HCT116 (cell line): ENCODE measurements around the gene P2RX5. TPM values are rescaled to one million over a fixed set of nuclear protein-coding genes. Genes with fewer than 3 reads are reported as not detected.

Source experiments
- ATAC-seq: fragments of 200-7000 bp; cut with Tn5 transposase; 2 replicates; pipeline ENCODE4 v1.9.1; 2020; ENCODE audit warnings: mild to moderate bottlenecking, moderate library complexity
- BruUV-seq: library from RNA; stranded (reverse); fragments of 400-500 nt; replicated peaks from 2 replicates; lab custom pipeline; 2021; lab: Mats Ljungman, UMichigan
- CTCF ChIA-PET: fragments of 300-600 bp; sonication (Branson Sonifier 250); formaldehyde crosslinking; loops from one replicate; lab custom pipeline; 2021; ENCODE audit warnings: antibody characterized with exemption; lab: Charles Lee
- POLR2A ChIA-PET: fragments of 300-600, 350-600 bp; sonication (Branson Sonifier 250); formaldehyde crosslinking; loops from one replicate; lab custom pipeline; 2021; ENCODE audit warnings: antibody characterized with exemption; lab: Charles Lee
- RAD21 ChIA-PET, 2 experiments: fragments of 300-600 bp; sonication (Branson Sonifier 250); formaldehyde crosslinking; loops; one replicate each; lab custom pipeline; 2023; ENCODE audit warnings: low total read pairs in 2 of 2; ENCODE audit not compliant: uncharacterized antibody in 2 of 2, unreplicated experiment in 2 of 2, low non-redundant PET in 1 of 2; lab: Charles Lee
- DNase-seq: peaks from one replicate; pipeline ENCODE4 v3.0.0-alpha.2; 2010; ENCODE audit warnings: low read depth, low spot score
- H2AFZ ChIP-seq: fragments of 200-600 bp; shearing (Covaris generic), sonication (generic); 2 replicates; pipeline ENCODE4 v1.6.1; 2017; ENCODE audit warnings: low read depth, mixed run types, mixed read lengths, antibody characterized with exemption, low read length; ENCODE audit not compliant: poor library complexity, severe bottlenecking
- H3K27ac ChIP-seq: 2 replicates; pipeline ENCODE4 v1.5.1; 2012; ENCODE audit warnings: low read depth, low read length
- H3K27me3 ChIP-seq: fragments of 200-600 bp; sonication (generic); 2 replicates; pipeline ENCODE4 v1.6.1; 2016; ENCODE audit warnings: mixed run types, low read length, mixed read lengths; ENCODE audit not compliant: insufficient read depth
- H3K36me3 ChIP-seq, 2 experiments: fragments of 200-500 bp in 1 of 2; fragments of 200-600 bp in 1 of 2; sonication (Bioruptor generic) in 1 of 2; sonication (generic) in 1 of 2; 2 replicates each; pipeline versions ENCODE4 v1.5.1 to v1.6.1; 2014 to 2016; ENCODE audit warnings: low read length in 2 of 2, inconsistent platforms in 1 of 2, mixed read lengths in 1 of 2, mixed run types in 1 of 2; ENCODE audit not compliant: insufficient read depth in 2 of 2, control insufficient read depth in 1 of 2
- H3K4me1 ChIP-seq, 2 experiments: fragments of 200-600 bp in 1 of 2; sonication (generic) in 1 of 2; 2 replicates each; pipeline versions ENCODE4 v1.5.1 to v1.6.1; 2012 to 2017; ENCODE audit warnings: low read length in 2 of 2, inconsistent platforms in 1 of 2, mild to moderate bottlenecking in 1 of 2, mixed read lengths in 1 of 2, mixed run types in 1 of 2, moderate library complexity in 1 of 2; ENCODE audit not compliant: insufficient read depth in 2 of 2, control insufficient read depth in 1 of 2
- H3K4me2 ChIP-seq: fragments of 200-600 bp; sonication (generic); 2 replicates; pipeline ENCODE4 v1.6.1; 2017; ENCODE audit warnings: mixed run types, low read length, mixed read lengths
- H3K4me3 ChIP-seq, 2 experiments: fragments of 200-600 bp in 1 of 2; sonication (generic) in 1 of 2; replicated peaks in 1 of 2; 2 replicates each; pipeline ENCODE4 v1.5.1; 2011 to 2016; ENCODE audit warnings: low read length in 2 of 2, control low read depth in 1 of 2, low read depth in 1 of 2, mild to moderate bottlenecking in 1 of 2, mixed read lengths in 1 of 2, mixed run types in 1 of 2
- H3K79me2 ChIP-seq: fragments of 200-600 bp; sonication (generic); 2 replicates; pipeline ENCODE4 v1.6.1; 2017; ENCODE audit warnings: mild to moderate bottlenecking, mixed run types, low read length, moderate library complexity, mixed read lengths; ENCODE audit not compliant: insufficient read depth
- H3K9ac ChIP-seq: fragments of 200-600 bp; sonication (generic); 2 replicates; pipeline ENCODE4 v1.6.1; 2016; ENCODE audit warnings: low read length, mixed read lengths
- H3K9me2 ChIP-seq: fragments of 200-600 bp; sonication (generic), shearing (Covaris generic); 2 replicates; pipeline ENCODE4 v1.6.1; 2017; ENCODE audit warnings: mixed run types, mild to moderate bottlenecking, moderate library complexity; ENCODE audit not compliant: insufficient read depth
- H3K9me3 ChIP-seq, 2 experiments: fragments of 200-500 bp in 1 of 2; fragments of 200-600 bp in 1 of 2; sonication (Bioruptor generic) in 1 of 2; sonication (generic) in 1 of 2; 2 replicates each; pipeline ENCODE4 v1.6.1; 2014 to 2017; ENCODE audit warnings: low read length in 2 of 2, mixed read lengths in 2 of 2, inconsistent platforms in 1 of 2, low read depth in 1 of 2, mild to moderate bottlenecking in 1 of 2, mixed run types in 1 of 2, moderate library complexity in 1 of 2; ENCODE audit not compliant: control insufficient read depth in 1 of 2, insufficient read depth in 1 of 2
- H4K20me1 ChIP-seq: fragments of 200-600 bp; sonication (generic), shearing (Covaris generic); 2 replicates; pipeline ENCODE4 v1.6.1; 2017; ENCODE audit warnings: mixed run types, mild to moderate bottlenecking, moderate library complexity; ENCODE audit not compliant: insufficient read depth
- CBX3 ChIP-seq: IDR thresholded peaks from 2 replicates; pipeline ENCODE4 v1.6.1; 2012; ENCODE audit warnings: low read depth
- EGR1 ChIP-seq: IDR thresholded peaks from 2 replicates; pipeline ENCODE4 v1.6.1; 2012; ENCODE audit warnings: low read depth
- EZH2 ChIP-seq: fragments of 200-600 bp; sonication (generic); IDR thresholded peaks from 2 replicates; pipeline ENCODE4 v1.6.1; 2017; ENCODE audit warnings: antibody characterized with exemption, mixed run types
- EZH2phosphoT487 ChIP-seq: fragments of 200-600 bp; IDR thresholded peaks from 2 replicates; pipeline ENCODE4 v1.6.1; 2018; ENCODE audit warnings: antibody characterized with exemption, borderline replicate concordance
- JUND ChIP-seq: IDR thresholded peaks from 2 replicates; pipeline ENCODE4 v1.6.1; 2012
- POLR2A ChIP-seq: IDR thresholded peaks from 2 replicates; pipeline ENCODE4 v1.7.0; 2011; ENCODE audit warnings: borderline replicate concordance; ENCODE audit not compliant: insufficient read depth, insufficient read length; ENCODE audit errors: extremely low read depth
- POLR2AphosphoS5 ChIP-seq: IDR thresholded peaks from 2 replicates; pipeline ENCODE4 v1.6.1; 2011; ENCODE audit warnings: mild to moderate bottlenecking, low read depth, low read length, moderate library complexity
- RAD21 ChIP-seq: IDR thresholded peaks from 2 replicates; pipeline ENCODE4 v1.6.1; 2012; ENCODE audit warnings: low read depth, mild to moderate bottlenecking
- SIN3A ChIP-seq: IDR thresholded peaks from 2 replicates; pipeline ENCODE4 v1.6.1; 2012; ENCODE audit warnings: low read depth
- SP1 ChIP-seq: IDR thresholded peaks from 2 replicates; pipeline ENCODE4 v1.6.1; 2012; ENCODE audit warnings: low read depth
- TCF7L2 ChIP-seq: IDR thresholded peaks from 2 replicates; pipeline ENCODE4 v1.7.0; 2011; ENCODE audit warnings: borderline replicate concordance, inconsistent platforms; ENCODE audit not compliant: insufficient read depth, insufficient read length; ENCODE audit errors: extremely low read depth
- YY1 ChIP-seq: IDR thresholded peaks from 2 replicates; pipeline ENCODE4 v1.6.1; 2011; ENCODE audit warnings: low read length, low read depth, moderate library complexity, mild to moderate bottlenecking; ENCODE audit not compliant: insufficient replicate concordance; ENCODE audit errors: extremely low read depth
- ZFX ChIP-seq: fragments of 450-650 bp; IDR thresholded peaks from 2 replicates; pipeline ENCODE4 v1.6.1; 2017
- intact Hi-C: fragments of 100-400 bp; cut with micrococcal nuclease; formaldehyde crosslinking; loops from 2 replicates; pipeline ENCODE4 v1.10.0; 2022
- total RNA-seq: library from RNA; stranded (reverse); gene quantifications from one replicate; pipeline ENCODE4 v1.2.1, GENCODE V29; 2021; ENCODE audit not compliant: unreplicated experiment
- TF ChIP-seq, protein P1 (sequence below): IDR thresholded peaks from 2 replicates; pipeline ENCODE4 v1.6.1; 2011; ENCODE audit warnings: mild to moderate bottlenecking, low read length, moderate library complexity; ENCODE audit not compliant: insufficient replicate concordance; ENCODE audit errors: extremely low read depth
- TF ChIP-seq, protein P2 (sequence below): IDR thresholded peaks from 2 replicates; pipeline ENCODE4 v1.6.1; 2012
- TF ChIP-seq, protein P3 (sequence below): IDR thresholded peaks from 2 replicates; pipeline ENCODE4 v1.6.1; 2012; ENCODE audit warnings: low read depth

Gene P2RX5
- total RNA-seq, 1 experiment from 2014 or later: 9.0 TPM

DNA sequence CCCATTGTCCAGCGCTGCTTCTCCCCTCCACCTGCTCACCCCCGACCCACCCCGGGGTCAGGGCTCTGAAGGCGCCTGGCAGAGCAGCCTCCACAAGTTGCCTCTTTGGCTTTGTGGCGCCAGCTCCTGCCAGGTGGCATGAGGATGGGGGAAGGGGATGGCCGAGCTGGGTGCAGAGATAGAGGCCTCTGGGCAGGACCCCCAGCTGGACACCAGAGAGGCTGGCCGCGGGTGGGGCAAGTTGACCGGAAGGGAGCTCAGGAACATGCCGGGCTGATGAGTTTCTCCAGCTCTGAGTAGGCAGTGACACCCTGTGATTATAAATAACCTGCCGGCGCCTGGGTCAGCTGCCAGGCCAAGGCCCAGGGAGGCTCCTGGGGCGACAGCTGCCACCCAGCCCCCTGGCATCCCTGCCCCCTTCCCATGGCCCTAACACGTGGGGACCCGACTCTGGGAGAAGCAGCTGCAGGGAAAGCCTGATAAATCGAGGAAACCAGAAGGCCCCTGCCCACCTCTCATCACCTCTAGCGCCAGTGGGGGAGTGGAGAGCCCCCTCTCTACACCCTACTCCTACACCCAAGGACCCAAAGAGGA is 729 bp downstream of the P2RX5 start:
- H4K20me1 ChIP-seq: no peaks in the 10 kb centered on the region
- peaks cover 0 to 11% of the 10 kb centered on the region in 2 experiments; a peak in 2 of 4 replicates for H3K4me1 ChIP-seq
- H3K9me2 ChIP-seq: no peaks in the 10 kb centered on the region
- peak overlapping the region; percentile 62 for H3K9ac ChIP-seq
- POLR2A ChIA-PET: no interaction called here
- peak overlapping the region; percentile 80 for H3K4me2 ChIP-seq
- H3K4me3 ChIP-seq: peak overlapping the region; percentile 46 to 60
- H3K27me3 ChIP-seq: no peaks in the 10 kb centered on the region
- CTCF ChIA-PET: interaction anchor here (1.1 to 2.1 kb wide), 2 partner anchors 13 to 212 kb away, joined by 3 to 7 read pairs; no protein-coding TSS in a partner anchor
- H2AFZ ChIP-seq: no peak overlapping the region
- no peaks in the 10 kb centered on the region for H3K79me2 ChIP-seq
- H3K27ac ChIP-seq: peak overlapping the region; percentile 47; the same call in 1 of the 2 replicates
- no peaks in the 10 kb centered on the region for H3K36me3 ChIP-seq
- TF ChIP-seq RAD21 (no peak), SIN3A (no peak), TCF7L2 (no peak), EGR1 (no peak), EZH2 (no peak), CBX3 (no peak), SP1 (no peak), EZH2phosphoT487 (no peak), POLR2AphosphoS5 (no peak), JUND (no peak), YY1 (no peak), ZFX (no peak), POLR2A (no peak)
- TF ChIP-seq, protein P1, sequence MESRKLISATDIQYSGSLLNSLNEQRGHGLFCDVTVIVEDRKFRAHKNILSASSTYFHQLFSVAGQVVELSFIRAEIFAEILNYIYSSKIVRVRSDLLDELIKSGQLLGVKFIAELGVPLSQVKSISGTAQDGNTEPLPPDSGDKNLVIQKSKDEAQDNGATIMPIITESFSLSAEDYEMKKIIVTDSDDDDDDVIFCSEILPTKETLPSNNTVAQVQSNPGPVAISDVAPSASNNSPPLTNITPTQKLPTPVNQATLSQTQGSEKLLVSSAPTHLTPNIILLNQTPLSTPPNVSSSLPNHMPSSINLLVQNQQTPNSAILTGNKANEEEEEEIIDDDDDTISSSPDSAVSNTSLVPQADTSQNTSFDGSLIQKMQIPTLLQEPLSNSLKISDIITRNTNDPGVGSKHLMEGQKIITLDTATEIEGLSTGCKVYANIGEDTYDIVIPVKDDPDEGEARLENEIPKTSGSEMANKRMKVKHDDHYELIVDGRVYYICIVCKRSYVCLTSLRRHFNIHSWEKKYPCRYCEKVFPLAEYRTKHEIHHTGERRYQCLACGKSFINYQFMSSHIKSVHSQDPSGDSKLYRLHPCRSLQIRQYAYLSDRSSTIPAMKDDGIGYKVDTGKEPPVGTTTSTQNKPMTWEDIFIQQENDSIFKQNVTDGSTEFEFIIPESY: no peak
- TF ChIP-seq, protein P2, sequence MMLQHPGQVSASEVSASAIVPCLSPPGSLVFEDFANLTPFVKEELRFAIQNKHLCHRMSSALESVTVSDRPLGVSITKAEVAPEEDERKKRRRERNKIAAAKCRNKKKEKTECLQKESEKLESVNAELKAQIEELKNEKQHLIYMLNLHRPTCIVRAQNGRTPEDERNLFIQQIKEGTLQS: no peak
- TF ChIP-seq, protein P3, sequence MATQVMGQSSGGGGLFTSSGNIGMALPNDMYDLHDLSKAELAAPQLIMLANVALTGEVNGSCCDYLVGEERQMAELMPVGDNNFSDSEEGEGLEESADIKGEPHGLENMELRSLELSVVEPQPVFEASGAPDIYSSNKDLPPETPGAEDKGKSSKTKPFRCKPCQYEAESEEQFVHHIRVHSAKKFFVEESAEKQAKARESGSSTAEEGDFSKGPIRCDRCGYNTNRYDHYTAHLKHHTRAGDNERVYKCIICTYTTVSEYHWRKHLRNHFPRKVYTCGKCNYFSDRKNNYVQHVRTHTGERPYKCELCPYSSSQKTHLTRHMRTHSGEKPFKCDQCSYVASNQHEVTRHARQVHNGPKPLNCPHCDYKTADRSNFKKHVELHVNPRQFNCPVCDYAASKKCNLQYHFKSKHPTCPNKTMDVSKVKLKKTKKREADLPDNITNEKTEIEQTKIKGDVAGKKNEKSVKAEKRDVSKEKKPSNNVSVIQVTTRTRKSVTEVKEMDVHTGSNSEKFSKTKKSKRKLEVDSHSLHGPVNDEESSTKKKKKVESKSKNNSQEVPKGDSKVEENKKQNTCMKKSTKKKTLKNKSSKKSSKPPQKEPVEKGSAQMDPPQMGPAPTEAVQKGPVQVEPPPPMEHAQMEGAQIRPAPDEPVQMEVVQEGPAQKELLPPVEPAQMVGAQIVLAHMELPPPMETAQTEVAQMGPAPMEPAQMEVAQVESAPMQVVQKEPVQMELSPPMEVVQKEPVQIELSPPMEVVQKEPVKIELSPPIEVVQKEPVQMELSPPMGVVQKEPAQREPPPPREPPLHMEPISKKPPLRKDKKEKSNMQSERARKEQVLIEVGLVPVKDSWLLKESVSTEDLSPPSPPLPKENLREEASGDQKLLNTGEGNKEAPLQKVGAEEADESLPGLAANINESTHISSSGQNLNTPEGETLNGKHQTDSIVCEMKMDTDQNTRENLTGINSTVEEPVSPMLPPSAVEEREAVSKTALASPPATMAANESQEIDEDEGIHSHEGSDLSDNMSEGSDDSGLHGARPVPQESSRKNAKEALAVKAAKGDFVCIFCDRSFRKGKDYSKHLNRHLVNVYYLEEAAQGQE: no peak
- H3K9me3 ChIP-seq: peaks cover 9 to 10% of the 10 kb centered on the region in 2 experiments; a peak in 2 of 4 replicates
- intact Hi-C loops: no loop called here
- peak; percentile 42 for ATAC-seq
- no TSS peak for BruUV-seq
- RAD21 ChIA-PET: no interaction called here
- no peak for DNase-seq
